Osteocyte (in vitro differentiated cells): ENCODE data around the gene CYP4F8. TPM values are rescaled to one million over a fixed set of nuclear protein-coding genes. Genes with fewer than 3 reads are reported as not detected.

Experiments used
- DNase-seq: peaks from one replicate; pipeline ENCODE4 v3.0.0; 2021; ENCODE audit warnings: mixed read lengths; ENCODE audit not compliant: unreplicated experiment; ENCODE audit errors: extremely low spot score
- H3K27ac Mint-ChIP-seq: one replicate; pipeline ENCODE4 v1.8.0; 2021; ENCODE audit warnings: mild to moderate bottlenecking, mixed read lengths; ENCODE audit not compliant: unreplicated experiment
- H3K27me3 Mint-ChIP-seq: one replicate; pipeline ENCODE4 v1.8.0; 2021; ENCODE audit warnings: mixed read lengths; ENCODE audit not compliant: unreplicated experiment
- H3K36me3 Mint-ChIP-seq: one replicate; pipeline ENCODE4 v1.8.0; 2021; ENCODE audit warnings: mixed read lengths; ENCODE audit not compliant: unreplicated experiment
- H3K4me1 Mint-ChIP-seq: one replicate; pipeline ENCODE4 v1.8.0; 2021; ENCODE audit warnings: mixed read lengths; ENCODE audit not compliant: unreplicated experiment
- H3K4me3 Mint-ChIP-seq: one replicate; pipeline ENCODE4 v1.8.0; 2021; ENCODE audit warnings: mild to moderate bottlenecking, moderate library complexity, mixed read lengths; ENCODE audit not compliant: unreplicated experiment
- H3K9me3 Mint-ChIP-seq: one replicate; pipeline ENCODE4 v1.8.0; 2021; ENCODE audit warnings: mixed read lengths; ENCODE audit not compliant: unreplicated experiment
- total RNA-seq: library from RNA; stranded (reverse); gene quantifications from 2 replicates; pipeline ENCODE4 v1.2.1, GENCODE V29; 2021
- TF ChIP-seq, protein P1 (sequence below): fragments of 200-600 bp; sonication (generic); IDR thresholded peaks from 2 replicates; pipeline ENCODE4 v1.5.0; 2021; ENCODE audit warnings: antibody characterized with exemption, mild to moderate bottlenecking, moderate library complexity

The CYP4F8 gene
- total RNA-seq, 1 donor from 2014 or later = not detected

DNA sequence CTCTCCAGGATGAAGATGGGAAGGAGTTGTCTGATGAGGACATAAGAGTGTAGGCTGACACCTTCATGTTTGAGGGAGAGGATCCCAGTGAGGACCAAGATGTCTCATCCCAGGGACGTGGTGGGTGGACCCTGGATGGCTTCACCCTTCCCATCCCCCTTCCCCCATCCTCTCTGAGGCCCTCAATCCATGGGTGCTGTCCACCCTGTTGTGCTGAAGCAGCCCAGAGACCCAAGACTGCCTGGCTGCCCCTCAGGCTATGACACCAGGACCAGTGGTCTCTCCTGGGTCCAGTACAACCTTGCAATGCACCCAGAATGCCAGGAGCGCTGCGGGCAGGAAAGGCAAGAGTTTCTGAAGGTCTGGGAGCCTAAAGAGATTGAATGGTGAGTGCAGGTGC is 54.4 kb downstream of the CYP4F8 start:
- Mint-ChIP-seq H3K36me3 (no peaks in the 10 kb centered on the region), H3K27ac (no peak overlapping the region), H3K4me1 (no peaks in the 10 kb centered on the region), H3K4me3 (no peak overlapping the region), H3K27me3 (no peaks in the 10 kb centered on the region), H3K9me3 (peaks cover 7% of the 10 kb centered on the region)
- TF ChIP-seq, protein P1, sequence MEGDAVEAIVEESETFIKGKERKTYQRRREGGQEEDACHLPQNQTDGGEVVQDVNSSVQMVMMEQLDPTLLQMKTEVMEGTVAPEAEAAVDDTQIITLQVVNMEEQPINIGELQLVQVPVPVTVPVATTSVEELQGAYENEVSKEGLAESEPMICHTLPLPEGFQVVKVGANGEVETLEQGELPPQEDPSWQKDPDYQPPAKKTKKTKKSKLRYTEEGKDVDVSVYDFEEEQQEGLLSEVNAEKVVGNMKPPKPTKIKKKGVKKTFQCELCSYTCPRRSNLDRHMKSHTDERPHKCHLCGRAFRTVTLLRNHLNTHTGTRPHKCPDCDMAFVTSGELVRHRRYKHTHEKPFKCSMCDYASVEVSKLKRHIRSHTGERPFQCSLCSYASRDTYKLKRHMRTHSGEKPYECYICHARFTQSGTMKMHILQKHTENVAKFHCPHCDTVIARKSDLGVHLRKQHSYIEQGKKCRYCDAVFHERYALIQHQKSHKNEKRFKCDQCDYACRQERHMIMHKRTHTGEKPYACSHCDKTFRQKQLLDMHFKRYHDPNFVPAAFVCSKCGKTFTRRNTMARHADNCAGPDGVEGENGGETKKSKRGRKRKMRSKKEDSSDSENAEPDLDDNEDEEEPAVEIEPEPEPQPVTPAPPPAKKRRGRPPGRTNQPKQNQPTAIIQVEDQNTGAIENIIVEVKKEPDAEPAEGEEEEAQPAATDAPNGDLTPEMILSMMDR = no peak
- peak; percentile 53 for DNase-seq

DNA sequence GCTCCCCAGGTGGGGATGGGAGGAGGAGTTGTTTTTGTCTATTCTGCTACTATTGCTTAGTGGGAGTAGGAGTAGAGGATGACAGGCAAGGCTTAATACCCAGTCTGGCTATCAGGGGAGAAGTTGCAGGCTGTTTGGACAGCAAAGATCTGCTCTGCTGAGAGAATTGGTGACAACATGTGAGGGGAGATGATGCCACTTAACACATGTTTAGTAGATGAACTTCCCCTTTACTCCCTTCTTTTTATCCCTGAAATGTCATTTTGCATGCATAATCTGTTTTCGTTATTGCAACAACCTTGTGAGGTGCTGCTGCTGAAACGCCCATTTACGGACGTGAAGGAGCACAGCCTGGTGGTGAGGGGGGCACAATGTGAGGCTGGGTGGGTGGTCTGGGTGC is 54.9 kb downstream of the CYP4F8 start:
- no peak overlapping the region for H3K27ac Mint-ChIP-seq
- H3K27me3 Mint-ChIP-seq = no peaks in the 10 kb centered on the region
- H3K4me3 Mint-ChIP-seq = no peak overlapping the region
- peak; percentile 51 for DNase-seq
- no peaks in the 10 kb centered on the region for H3K36me3 Mint-ChIP-seq
- H3K4me1 Mint-ChIP-seq = no peaks in the 10 kb centered on the region
- TF ChIP-seq, protein P1 = no peak
- peaks cover 5% of the 10 kb centered on the region for H3K9me3 Mint-ChIP-seq

DNA sequence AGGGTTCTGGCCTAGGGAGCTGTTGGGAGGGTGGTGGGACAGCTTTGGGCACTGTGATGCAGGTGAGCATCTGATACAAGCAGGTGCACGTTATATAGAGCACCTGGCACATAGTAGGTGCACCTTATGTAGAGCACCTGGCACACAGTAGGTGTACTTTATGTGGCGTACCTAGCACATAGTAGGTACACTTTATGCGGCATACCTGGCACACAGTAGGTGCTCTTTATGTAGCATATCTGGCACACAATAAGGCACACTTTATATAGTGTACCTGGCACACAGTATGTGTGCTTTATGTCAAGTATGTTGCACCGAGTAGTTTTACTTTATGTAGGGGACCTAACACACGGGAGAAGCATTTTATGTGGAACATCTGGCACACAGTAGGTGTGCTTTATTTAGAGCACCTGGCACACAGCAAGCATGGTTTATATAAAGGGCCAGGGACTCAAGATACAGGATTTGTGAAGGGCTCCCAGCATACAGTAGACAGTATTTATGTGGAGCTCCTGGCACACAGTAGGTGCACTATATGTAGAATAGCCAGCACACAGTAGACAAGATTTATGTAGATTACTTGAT is 56.3 kb downstream of the CYP4F8 start:
- Mint-ChIP-seq H3K9me3 (peaks cover 5% of the 10 kb centered on the region), H3K27ac (no peak overlapping the region), H3K36me3 (no peaks in the 10 kb centered on the region), H3K27me3 (no peaks in the 10 kb centered on the region), H3K4me3 (no peak overlapping the region), H3K4me1 (no peaks in the 10 kb centered on the region)
- TF ChIP-seq, protein P1 = no peak
- DNase-seq = no peak

DNA sequence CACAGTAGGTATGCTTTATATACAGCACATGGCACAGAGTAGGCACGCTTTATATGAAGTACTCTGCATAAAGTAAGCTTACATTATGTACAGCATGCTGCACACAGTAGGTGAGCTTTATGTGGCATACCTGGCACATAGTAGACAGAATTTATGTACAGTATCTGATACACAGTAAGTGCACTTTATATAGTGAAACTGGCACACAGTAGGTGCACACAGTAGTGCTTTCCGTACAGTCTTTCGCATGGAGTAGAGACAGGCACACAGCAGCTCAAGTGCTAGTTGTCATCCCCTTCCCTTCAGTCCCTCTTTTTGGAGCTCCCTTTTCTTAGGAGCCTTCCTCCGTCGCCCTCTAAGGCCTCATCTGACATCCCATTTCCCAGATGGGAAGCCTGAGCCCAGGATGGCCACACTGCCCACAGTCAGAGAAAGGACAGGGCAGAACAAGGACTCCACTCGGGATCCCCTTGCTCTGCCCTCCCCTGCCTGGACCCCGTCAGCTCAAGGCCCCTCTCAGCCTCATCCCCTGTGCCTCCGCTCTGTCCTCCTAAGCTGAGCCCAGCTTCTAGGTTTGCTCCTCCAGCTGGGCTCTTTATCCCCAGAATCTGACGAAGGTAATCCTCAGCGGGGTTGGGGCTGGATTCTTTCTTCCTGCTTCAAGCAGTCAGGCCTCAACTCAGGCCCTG is 57.0 kb downstream of the CYP4F8 start:
- H3K4me3 Mint-ChIP-seq = no peak overlapping the region
- TF ChIP-seq, protein P1 = no peak
- no peak overlapping the region for H3K27ac Mint-ChIP-seq
- H3K9me3 Mint-ChIP-seq = peaks cover 5% of the 10 kb centered on the region
- DNase-seq = no peak
- no peaks in the 10 kb centered on the region for H3K4me1 Mint-ChIP-seq
- H3K36me3 Mint-ChIP-seq = no peaks in the 10 kb centered on the region
- H3K27me3 Mint-ChIP-seq = no peaks in the 10 kb centered on the region

DNA sequence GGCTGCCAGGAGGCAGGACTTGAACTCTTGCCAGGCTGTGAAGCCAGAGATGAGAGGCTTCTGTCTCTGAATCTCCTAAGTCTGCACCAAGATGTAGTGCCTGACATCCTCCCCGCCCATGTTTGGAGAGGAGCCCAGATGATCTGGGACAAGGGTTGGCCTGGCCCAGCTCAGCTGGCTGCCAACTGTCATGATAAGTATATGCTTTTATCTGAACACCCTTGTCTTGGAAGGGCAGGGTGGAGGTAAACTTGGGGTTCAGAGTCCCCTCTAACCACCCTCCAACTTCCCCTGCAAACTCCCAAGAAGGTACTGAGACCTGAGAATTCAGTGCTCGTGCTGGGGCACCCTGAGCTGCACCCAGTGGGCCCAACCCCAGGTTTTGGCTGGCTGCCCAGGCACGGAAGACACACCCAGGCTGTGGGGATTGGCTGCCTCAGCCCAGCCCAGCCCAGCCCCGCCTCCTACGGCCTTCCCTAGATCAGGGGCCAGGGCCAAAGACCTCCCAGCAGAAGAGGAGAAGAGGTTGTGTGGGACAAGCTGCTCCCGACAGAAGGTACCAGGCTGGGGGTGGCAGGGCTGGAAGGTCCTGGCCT is 57.7 kb downstream of the CYP4F8 start, which contains the start of gene CYP4F12:
CYP4F12 (plus strand) TSS at position 508 of the 596 bp plus-strand sequence. CDS start 443 bp downstream, outside the sequence.
- Mint-ChIP-seq H3K27me3 (no peaks in the 10 kb centered on the region), H3K36me3 (no peaks in the 10 kb centered on the region), H3K27ac (no peak within 1 kb of the TSS), H3K4me3 (no peak within 1 kb of the TSS), H3K4me1 (no peaks in the 10 kb centered on the region), H3K9me3 (peaks cover 5% of the 10 kb centered on the region)
- TF ChIP-seq, protein P1 = no peak
- no peak for DNase-seq
